HG03159 (cell line): Measurements from ENCODE around the gene ZCCHC3.
"Not testable (repeated sequence)": the region's sequence is repeated elsewhere in the genome, so short reads cannot be mapped to it uniquely, and the experiment has no call there.

Source experiments
- ATAC-seq: cut with Tn5 transposase; IDR thresholded peaks from one replicate; pipeline ENCODE4 v1.9.1; 2021; ENCODE audit warnings: mild to moderate bottlenecking, moderate library complexity; ENCODE audit not compliant: unreplicated experiment

The ZCCHC3 gene

GRCh38 chr20:336040-336439, 38.7 kb downstream of the ZCCHC3 start:
- ATAC-seq = not testable (repeated sequence)

- no peak for ATAC-seq
Measured at GRCh38 chr20:341682-342081, 44.3 kb downstream of the ZCCHC3 start.

GRCh38 chr20:343107-343506, 45.7 kb downstream of the ZCCHC3 start:
- no peak for ATAC-seq

- ATAC-seq = no peak
Measured at GRCh38 chr20:346033-346639, 48.8 kb downstream of the ZCCHC3 start.

GRCh38 chr20:346640-347316, 49.4 kb downstream of the ZCCHC3 start, which contains the start of gene NRSN2:
Gene NRSN2 (plus strand): TSS chr20:347111. CDS start chr20:349644, 2,533 bp downstream.
- peak; percentile 33 for ATAC-seq

GRCh38 chr20:347317-347639, 49.9 kb downstream of the ZCCHC3 start:
- ATAC-seq = peak; percentile 3

- peak; percentile 71 for ATAC-seq
Measured at GRCh38 chr20:347640-348484, 50.5 kb downstream of the ZCCHC3 start.

GRCh38 chr20:348972-349841, 51.8 kb downstream of the ZCCHC3 start:
- no peak for ATAC-seq
